Activated CD8-positive, alpha-beta memory T cell treated with anti-CD3 and anti-CD28 coated beads, Interleukin-2, amount 10 ng/mL, durations not matched to agents 7 days and 5 days (primary cell): ENCODE measurements around the gene METTL23. TPM values are rescaled to one million over a fixed set of nuclear protein-coding genes. Genes with fewer than 3 reads are reported as not detected.

Source experiments
- ATAC-seq: fragments of 150-1000 bp; cut with Tn5 transposase; one replicate; pipeline ENCODE4 v1.10.0; 2021; ENCODE audit warnings: moderate library complexity
- CTCF ChIA-PET: fragments of 350-600 bp; sonication (Branson Sonifier 250); formaldehyde crosslinking; loops from one replicate; lab custom pipeline; 2021; ENCODE audit warnings: antibody characterized with exemption; lab: Charles Lee
- DNase-seq: peaks from one replicate; pipeline ENCODE4 v3.0.0-alpha.2; 2020
- H3K27ac Mint-ChIP-seq: one replicate; pipeline ENCODE4 v1.8.0; 2021; ENCODE audit warnings: mild to moderate bottlenecking, mixed read lengths
- H3K27me3 Mint-ChIP-seq: one replicate; pipeline ENCODE4 v1.8.0; 2021; ENCODE audit warnings: mixed read lengths
- H3K36me3 Mint-ChIP-seq: one replicate; pipeline ENCODE4 v1.8.0; 2021; ENCODE audit warnings: mild to moderate bottlenecking, mixed read lengths
- H3K4me1 Mint-ChIP-seq: one replicate; pipeline ENCODE4 v1.8.0; 2021; ENCODE audit warnings: mixed read lengths
- H3K4me3 Mint-ChIP-seq: one replicate; pipeline ENCODE4 v1.8.0; 2021; ENCODE audit warnings: mild to moderate bottlenecking, moderate library complexity, mixed read lengths
- H3K9me3 Mint-ChIP-seq: one replicate; pipeline ENCODE4 v1.8.0; 2022; ENCODE audit warnings: low read depth, mixed read lengths
- total RNA-seq, 2 experiments: library from RNA; stranded (reverse); gene quantifications; one replicate each; pipeline ENCODE4 v1.2.3, GENCODE V29; 2021

The METTL23 gene
- 10 to 100 TPM; 40.3 to 42.1 TPM for total RNA-seq

- ATAC-seq = peak; percentile 54
- H3K4me1 Mint-ChIP-seq = peaks cover 56% of the 10 kb centered on the region
Measured at GRCh38 chr17:76726776-76727718, at the start of gene METTL23. Gene METTL23 (plus strand): TSS chr17:76726839. CDS start chr17:76729711, 2,872 bp downstream.

DNA sequence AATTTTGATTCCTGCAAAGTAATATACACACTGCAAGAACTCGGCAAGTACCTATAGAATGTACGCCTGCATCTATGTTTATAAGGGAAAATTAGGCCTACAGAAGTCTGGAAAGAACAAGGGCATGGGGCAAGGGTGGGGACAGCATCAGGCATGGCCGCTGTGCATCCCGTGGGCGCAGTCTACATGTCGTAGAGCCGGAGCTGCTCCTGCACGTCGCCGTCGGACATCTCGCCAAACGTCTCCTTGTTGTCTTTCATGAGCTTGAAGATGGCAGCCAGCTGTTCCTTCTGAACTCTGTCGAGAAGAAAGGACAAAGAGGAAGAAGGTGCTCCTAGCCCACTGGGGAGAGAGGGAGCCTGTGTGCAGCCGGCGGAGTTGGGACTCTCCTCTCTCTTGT, 49.2 kb upstream of the METTL23 start:
- Mint-ChIP-seq H3K4me3 (no peak overlapping the region), H3K27ac (no peak overlapping the region), H3K9me3 (no peaks in the 10 kb centered on the region), H3K4me1 (peaks cover 16% of the 10 kb centered on the region), H3K36me3 (peaks cover 2% of the 10 kb centered on the region), H3K27me3 (no peaks in the 10 kb centered on the region)
- no peak for ATAC-seq
- CTCF ChIA-PET = interaction anchor here (0.6 to 2.7 kb wide), 5 partner anchors 37 to 478 kb away, joined by 3 to 12 read pairs (median 4); no protein-coding TSS in a partner anchor
- no peak for DNase-seq

More at GRCh38 chr17:76726776-76727718, at the start of gene METTL23:
- Mint-ChIP-seq H3K4me3 (peak within 1 kb of the TSS; percentile 91), H3K27ac (peak within 1 kb of the TSS; percentile 92), H3K27me3 (no peaks in the 10 kb centered on the region), H3K36me3 (peaks cover 59% of the 10 kb centered on the region), H3K9me3 (no peaks in the 10 kb centered on the region)
- DNase-seq = peak; percentile 91
- CTCF ChIA-PET = interaction anchor here (0.7 to 6.1 kb wide), 5 partner anchors 10 to 164 kb away, joined by 3 to 77 read pairs (median 4); partner anchors contain the start of genes MFSD11 and SRSF2

- H3K9me3 Mint-ChIP-seq = no peaks in the 10 kb centered on the region
- ATAC-seq (peak; percentile 83), DNase-seq (peak; percentile 73)
- H3K27me3 Mint-ChIP-seq = no peaks in the 10 kb centered on the region
- H3K4me3 Mint-ChIP-seq = no peak overlapping the region
- CTCF ChIA-PET = interaction anchor here (1.0 to 2.7 kb wide), 4 partner anchors 19 to 155 kb away, joined by 4 to 12 read pairs (median 6); no protein-coding TSS in a partner anchor
- H3K36me3 Mint-ChIP-seq = no peaks in the 10 kb centered on the region
- no peak overlapping the region for H3K27ac Mint-ChIP-seq
- peaks cover 13% of the 10 kb centered on the region for H3K4me1 Mint-ChIP-seq
Measured at GRCh38 chr17:76678330-76678729, 48.3 kb upstream of the METTL23 start.

DNA sequence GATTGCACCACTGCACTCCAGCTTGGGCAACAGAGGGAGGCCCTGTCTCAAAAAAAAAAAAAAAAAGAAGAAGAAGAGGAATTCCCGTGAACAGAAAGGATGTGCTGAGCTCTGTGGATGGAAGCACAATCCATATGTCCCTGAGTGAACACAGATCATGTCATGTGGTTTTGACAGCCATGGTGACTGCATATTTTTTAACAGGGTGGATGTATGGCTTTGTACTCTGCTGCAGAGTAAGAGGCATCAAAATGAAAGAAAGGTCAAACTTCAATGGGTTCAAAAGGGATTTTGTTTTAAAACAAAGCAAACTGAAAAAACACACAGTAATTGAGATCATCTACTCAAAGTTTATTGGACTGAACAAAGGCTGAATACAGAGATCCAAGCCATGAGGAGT, 47.4 kb upstream of the METTL23 start:
- peaks cover 12% of the 10 kb centered on the region for H3K4me1 Mint-ChIP-seq
- CTCF ChIA-PET = interaction anchor here (1.0 to 2.7 kb wide), 2 partner anchors 18 to 156 kb away, joined by 4 to 12 read pairs; no protein-coding TSS in a partner anchor
- H3K9me3 Mint-ChIP-seq = no peaks in the 10 kb centered on the region
- H3K27ac Mint-ChIP-seq = no peak overlapping the region
- no peak for ATAC-seq
- no peaks in the 10 kb centered on the region for H3K36me3 Mint-ChIP-seq
- H3K27me3 Mint-ChIP-seq = no peaks in the 10 kb centered on the region
- no peak for DNase-seq
- no peak overlapping the region for H3K4me3 Mint-ChIP-seq

DNA sequence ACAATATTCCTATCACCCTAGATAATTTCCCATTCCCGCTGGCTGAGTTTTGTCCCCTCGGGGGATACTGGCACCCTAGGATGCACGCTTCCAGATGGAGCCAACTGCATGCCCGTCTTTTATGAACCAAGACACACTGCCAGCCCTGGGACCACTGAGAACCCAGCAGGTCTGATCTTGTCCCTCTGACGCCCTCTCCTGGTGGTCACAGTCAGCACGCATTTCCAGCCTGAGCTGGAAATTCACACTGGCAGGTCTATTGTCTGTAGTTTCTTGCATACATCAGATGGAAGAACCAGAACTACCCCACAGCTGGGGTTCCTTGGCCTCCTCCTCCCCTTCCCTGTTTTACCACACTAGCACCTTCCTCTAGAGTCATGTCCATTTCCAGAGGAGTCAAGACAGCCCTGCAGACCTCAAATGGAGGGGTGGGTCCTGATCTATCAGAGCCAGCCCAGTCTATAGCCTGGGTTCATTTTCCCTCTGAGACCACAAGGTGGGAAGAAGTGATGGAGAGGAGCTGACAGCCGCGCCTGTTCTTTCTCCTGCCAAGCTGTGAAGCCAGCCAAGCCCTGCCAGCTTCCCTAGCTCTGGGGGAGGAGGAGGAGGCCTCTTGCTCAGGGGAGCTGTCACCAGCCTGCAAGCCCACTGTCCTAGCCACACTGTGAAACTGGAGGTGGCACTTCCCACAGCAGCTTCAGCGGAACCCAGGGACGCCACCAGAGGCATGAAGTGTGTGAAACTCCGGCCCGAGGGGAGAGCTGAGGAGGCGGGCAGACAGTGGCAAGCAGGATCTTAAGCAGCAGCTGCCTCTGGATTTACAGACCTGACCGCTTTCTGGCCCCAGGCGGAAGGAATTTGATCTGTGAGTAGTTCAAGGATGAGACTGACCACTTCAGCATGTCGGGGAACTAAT, 45.2 kb upstream of the METTL23 start:
- no peaks in the 10 kb centered on the region for H3K27me3 Mint-ChIP-seq
- ATAC-seq (peak; percentile 70), DNase-seq (peak; percentile 82)
- CTCF ChIA-PET = interaction anchor here (0.6 to 4.1 kb wide), 29 partner anchors 9 to 283 kb away, joined by 3 to 50 read pairs (median 5); partner anchors contain the start of gene MXRA7
- H3K36me3 Mint-ChIP-seq = no peaks in the 10 kb centered on the region
- H3K4me1 Mint-ChIP-seq = peaks cover 12% of the 10 kb centered on the region
- no peak overlapping the region for H3K4me3 Mint-ChIP-seq
- H3K9me3 Mint-ChIP-seq = no peaks in the 10 kb centered on the region
- H3K27ac Mint-ChIP-seq = no peak overlapping the region

DNA sequence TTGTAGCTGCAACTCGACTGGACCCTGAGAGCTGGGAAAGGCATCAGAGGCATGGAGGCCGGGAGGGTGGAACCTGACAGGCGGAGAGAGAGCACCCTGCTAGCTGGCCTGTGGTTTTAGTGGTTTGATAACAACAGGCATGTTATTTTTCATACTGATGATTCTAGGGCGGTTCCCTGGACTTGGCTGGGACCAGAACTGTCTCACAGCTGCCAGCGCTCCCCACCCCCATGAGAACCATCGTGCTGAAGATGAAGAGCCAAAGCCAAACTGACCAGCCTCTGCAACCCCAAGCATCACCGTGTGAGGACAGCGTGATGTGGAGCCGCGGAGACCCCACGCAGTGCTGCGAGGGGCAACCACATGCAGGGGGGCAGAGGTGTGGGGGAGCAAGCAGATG, 44.3 kb upstream of the METTL23 start:
- peaks cover 12% of the 10 kb centered on the region for H3K4me1 Mint-ChIP-seq

GRCh38 chr17:76683011-76683755, 43.5 kb upstream of the METTL23 start:
- no peaks in the 10 kb centered on the region for H3K9me3 Mint-ChIP-seq
- no peak overlapping the region for H3K4me3 Mint-ChIP-seq
- no peak overlapping the region for H3K27ac Mint-ChIP-seq
- H3K27me3 Mint-ChIP-seq = no peaks in the 10 kb centered on the region
- DNase-seq (no peak), ATAC-seq (no peak)
- H3K36me3 Mint-ChIP-seq = no peaks in the 10 kb centered on the region
- CTCF ChIA-PET = interaction anchor here (1.3 to 4.1 kb wide), 5 partner anchors 30 to 160 kb away, joined by 3 to 50 read pairs (median 40); partner anchors contain the start of gene MXRA7
- H3K4me1 Mint-ChIP-seq = peaks cover 12% of the 10 kb centered on the region

More for the DNA sequence above, 44.3 kb upstream of the METTL23 start:
- no peaks in the 10 kb centered on the region for H3K9me3 Mint-ChIP-seq
- H3K27ac Mint-ChIP-seq = no peak overlapping the region
- no peaks in the 10 kb centered on the region for H3K36me3 Mint-ChIP-seq
- DNase-seq (no peak), ATAC-seq (no peak)
- no peak overlapping the region for H3K4me3 Mint-ChIP-seq
- CTCF ChIA-PET = interaction anchor here (1.1 to 4.1 kb wide), 15 partner anchors 8 to 160 kb away, joined by 3 to 50 read pairs (median 9); partner anchors contain the start of gene MXRA7
- no peaks in the 10 kb centered on the region for H3K27me3 Mint-ChIP-seq

GRCh38 chr17:76683921-76684745, 42.5 kb upstream of the METTL23 start:
- CTCF ChIA-PET = interaction anchor here (0.8 to 4.1 kb wide), 4 partner anchors 29 to 161 kb away, joined by 3 to 50 read pairs (median 22); partner anchors contain the start of gene MXRA7

DNA sequence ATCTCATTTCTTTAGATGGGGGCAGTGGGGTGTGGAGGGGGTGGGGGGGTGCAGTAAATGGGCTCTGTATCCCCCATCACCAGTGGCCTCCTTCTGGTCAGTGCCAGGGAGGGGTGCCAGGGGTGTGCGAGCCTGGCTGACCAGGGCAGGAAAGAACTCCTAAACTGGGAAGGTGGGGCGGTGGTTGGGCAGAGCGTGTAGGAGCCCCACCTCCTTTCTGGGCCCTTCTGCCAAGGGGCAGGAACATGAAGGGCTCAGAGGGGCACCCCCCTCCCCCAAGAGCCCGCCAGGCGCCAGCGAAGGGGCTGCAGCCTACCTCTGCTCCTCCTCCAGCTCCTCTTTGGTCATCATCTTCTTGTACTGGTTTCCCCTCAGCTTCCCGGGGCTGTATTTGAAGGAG, 41.9 kb upstream of the METTL23 start:
- Mint-ChIP-seq H3K27me3 (no peaks in the 10 kb centered on the region), H3K4me1 (peaks cover 12% of the 10 kb centered on the region), H3K27ac (no peak overlapping the region), H3K9me3 (no peaks in the 10 kb centered on the region), H3K4me3 (no peak overlapping the region), H3K36me3 (no peaks in the 10 kb centered on the region)
- ATAC-seq (no peak), DNase-seq (no peak)
- CTCF ChIA-PET = interaction anchor here (0.8 to 1.8 kb wide), 3 partner anchors 13 to 61 kb away, joined by 3 to 4 read pairs (median 4); no protein-coding TSS in a partner anchor

More at GRCh38 chr17:76683921-76684745, 42.5 kb upstream of the METTL23 start:
- DNase-seq (no peak), ATAC-seq (no peak)
- Mint-ChIP-seq H3K27me3 (no peaks in the 10 kb centered on the region), H3K36me3 (no peaks in the 10 kb centered on the region), H3K4me3 (no peak overlapping the region), H3K27ac (no peak overlapping the region), H3K4me1 (peaks cover 12% of the 10 kb centered on the region), H3K9me3 (no peaks in the 10 kb centered on the region)

DNA sequence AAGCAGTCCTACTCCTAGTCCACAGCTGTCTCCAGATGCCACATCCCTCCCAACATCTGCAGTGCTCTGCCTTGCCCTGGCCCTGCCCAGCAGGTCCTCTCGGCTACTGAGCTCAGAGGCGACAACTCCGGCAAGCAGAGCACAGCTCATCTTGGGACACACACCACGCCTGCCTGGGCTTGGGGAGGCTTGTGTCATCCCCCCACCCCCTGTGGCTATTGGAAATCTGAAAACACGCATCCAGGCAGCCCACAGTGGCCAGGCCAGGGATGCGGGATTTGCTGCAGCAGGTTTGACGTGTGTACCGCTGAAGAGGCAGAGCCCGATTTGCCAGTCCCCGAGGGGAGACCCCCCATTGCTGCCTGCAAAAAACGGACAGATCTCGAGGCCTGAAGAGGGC, 41.3 kb upstream of the METTL23 start:
- no peaks in the 10 kb centered on the region for H3K36me3 Mint-ChIP-seq
- no peaks in the 10 kb centered on the region for H3K27me3 Mint-ChIP-seq
- CTCF ChIA-PET = interaction anchor here (0.6 to 1.8 kb wide), 4 partner anchors 14 to 61 kb away, joined by 3 to 9 read pairs (median 4); no protein-coding TSS in a partner anchor
- no peak overlapping the region for H3K4me3 Mint-ChIP-seq
- H3K27ac Mint-ChIP-seq = no peak overlapping the region
- no peaks in the 10 kb centered on the region for H3K9me3 Mint-ChIP-seq
- DNase-seq = no peak
- no peak for ATAC-seq
- peaks cover 12% of the 10 kb centered on the region for H3K4me1 Mint-ChIP-seq

GRCh38 chr17:76685846-76686245, 40.8 kb upstream of the METTL23 start:
- no peak overlapping the region for H3K27ac Mint-ChIP-seq
- H3K4me1 Mint-ChIP-seq = peaks cover 12% of the 10 kb centered on the region
- no peaks in the 10 kb centered on the region for H3K27me3 Mint-ChIP-seq
- DNase-seq = no peak
- H3K36me3 Mint-ChIP-seq = no peaks in the 10 kb centered on the region
- ATAC-seq = no peak
- CTCF ChIA-PET = interaction anchor here (0.6 to 1.8 kb wide), 4 partner anchors 13 to 62 kb away, joined by 3 to 9 read pairs (median 4); no protein-coding TSS in a partner anchor
- no peaks in the 10 kb centered on the region for H3K9me3 Mint-ChIP-seq
- H3K4me3 Mint-ChIP-seq = no peak overlapping the region
